ENCODE measurements around the gene ZNF460. TPM values are rescaled to one million over a fixed set of nuclear protein-coding genes. Genes with fewer than 3 reads are reported as not detected.

Gene ZNF460
- total and polyA plus RNA-seq, 10 of the 15 experiments (the other 5 are each of a cell fraction or from before 2014, with no cell fraction given): 0.15 to 43.0 (median 8.7) TPM

GRCh38 chr19:57240311-57241090 is 39.8 kb upstream of the ZNF460 start, which contains the start of gene ZNF805:
TSS of gene ZNF805 (plus strand) at chr19:57240632. CDS start at chr19:57240892, 260 bp downstream.
- Histone ChIP-seq H3K4me1 (ENCODE audit: control insufficient read depth, insufficient read depth, low read length) (peaks cover 9% of the 10 kb centered on the region), H3K4me3 (peak within 1 kb of the TSS; percentile 83), H3K9ac (ENCODE audit: control insufficient read depth, insufficient read depth, low read length) (peak within 1 kb of the TSS; percentile 81), H3K27ac (ENCODE audit: control insufficient read depth, insufficient read depth) (peak within 1 kb of the TSS; percentile 73), H3K27me3 (replicated peaks in 1 of 2; ENCODE audit: control insufficient read depth in 2 of 2, insufficient read depth in 2 of 2, low read length in 1 of 2) (no peaks in the 10 kb centered on the region), H4K20me1 (ENCODE audit: control insufficient read depth, insufficient read depth) (no peaks in the 10 kb centered on the region), H2AFZ (ENCODE audit: control insufficient read depth, low read depth, low read length) (peak within 1 kb of the TSS; percentile 95), H3K79me2 (ENCODE audit: control insufficient read depth, insufficient read depth, low read length) (peaks cover 28% of the 10 kb centered on the region), H3K36me3 (ENCODE audit: control insufficient read depth in 2 of 2, insufficient read depth in 2 of 2, low read length in 1 of 2) (peaks cover 2% of the 10 kb centered on the region in 2 experiments; a peak in 3 of 4 replicates), H3K4me2 (ENCODE audit: control insufficient read depth, insufficient read depth) (peak within 1 kb of the TSS; percentile 98), H3K9me3 (replicated peaks; ENCODE audit: control insufficient read depth, insufficient read depth, low read length) (no peaks in the 10 kb centered on the region)
- peak; percentile 97 for ATAC-seq
- RAD21 ChIA-PET (ENCODE audit: unreplicated experiment): no interaction called here
- POLR2A ChIA-PET: no interaction called here
- intact Hi-C loops (cut with micrococcal nuclease; ENCODE audit: unreplicated experiment) (loop anchor here (1.0 kb wide), 2 partner anchors 40 to 80 kb away; partner anchors contain the start of genes ZNF460 and ZNF543), in situ Hi-C loops (cut with MboI) (no loop called here)
- 1% methylated on average over 61 of the region's 61 CpGs for WGBS (ENCODE audit: insufficient coverage, insufficient replicate concordance, low lambda C conversion rate, missing lambda C conversion rate)
- peak; percentile 74 for DNase-seq (ENCODE audit: low read depth, low spot score)
- TSS peak; percentile 73 for BruUV-seq (replicated peaks)
- CTCF ChIA-PET: no interaction called here
- peak; percentile 96 for FAIRE-seq
- SMC1A ChIA-PET (ENCODE audit: uncharacterized antibody, unreplicated experiment): no interaction called here
- TF ChIP-seq, protein P1, sequence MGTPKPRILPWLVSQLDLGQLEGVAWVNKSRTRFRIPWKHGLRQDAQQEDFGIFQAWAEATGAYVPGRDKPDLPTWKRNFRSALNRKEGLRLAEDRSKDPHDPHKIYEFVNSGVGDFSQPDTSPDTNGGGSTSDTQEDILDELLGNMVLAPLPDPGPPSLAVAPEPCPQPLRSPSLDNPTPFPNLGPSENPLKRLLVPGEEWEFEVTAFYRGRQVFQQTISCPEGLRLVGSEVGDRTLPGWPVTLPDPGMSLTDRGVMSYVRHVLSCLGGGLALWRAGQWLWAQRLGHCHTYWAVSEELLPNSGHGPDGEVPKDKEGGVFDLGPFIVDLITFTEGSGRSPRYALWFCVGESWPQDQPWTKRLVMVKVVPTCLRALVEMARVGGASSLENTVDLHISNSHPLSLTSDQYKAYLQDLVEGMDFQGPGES (IDR thresholded peaks at IDR 0.05): peak; percentile 21; the same call in 1 of the 2 replicates
- peak; percentile 69 for TF ChIP-seq SREBF1 (IDR thresholded peaks at IDR 0.05; ENCODE audit: low read length)
- TF ChIP-seq SPI1 (IDR thresholded peaks at IDR 0.05; ENCODE audit: borderline replicate concordance, insufficient read depth, low read depth, low read length): no peak
- TF ChIP-seq RUNX3 (IDR thresholded peaks at IDR 0.05; ENCODE audit: low read length): peak; percentile 56
- no peak for TF ChIP-seq CHD4 (IDR thresholded peaks at IDR 0.05)
- no peak for TF ChIP-seq ZNF592 (IDR thresholded peaks at IDR 0.05)
- peak; percentile 39; the same call in 1 of the 2 replicates for TF ChIP-seq TCF12 (IDR thresholded peaks at IDR 0.05; ENCODE audit: low read depth, low read length)
- no peak for TF ChIP-seq KDM1A (IDR thresholded peaks at IDR 0.05; ENCODE audit: borderline replicate concordance)
- peak; percentile 45; the same call in 1 of the 2 replicates for TF ChIP-seq GATAD2B (conservative IDR thresholded peaks at IDR 0.05; ENCODE audit: low read depth)
- peak; percentile 12; the same call in 1 of the 2 replicates for TF ChIP-seq BACH1 (IDR thresholded peaks at IDR 0.05; ENCODE audit: borderline replicate concordance)
- TF ChIP-seq SRF (IDR thresholded peaks at IDR 0.05; ENCODE audit: low read depth in 2 of 2, low read length in 2 of 2): peak; percentile 32 to 86; a peak in 3 of 4 replicates
- TF ChIP-seq CREM (IDR thresholded peaks at IDR 0.05; ENCODE audit: low read depth): peak; percentile 99
- peak; percentile 95 for TF ChIP-seq IKZF1 (conservative IDR thresholded peaks at IDR 0.05)
- TF ChIP-seq MYC (IDR thresholded peaks at IDR 0.05; ENCODE audit: insufficient read depth, insufficient read length, insufficient replicate concordance, low read length, severe bottlenecking): peak; percentile 63
- TF ChIP-seq HCFC1 (IDR thresholded peaks at IDR 0.05; ENCODE audit: low read length): peak; percentile 93
- 0 out of 2 replicates have a peak, but pooled peaks have one; percentile 22 for TF ChIP-seq STAT1 (conservative IDR thresholded peaks at IDR 0.05)
- TF ChIP-seq SMAD5 (IDR thresholded peaks at IDR 0.05; ENCODE audit: low read depth): peak; percentile 85
- peak; percentile 80 for TF ChIP-seq SP1 (IDR thresholded peaks at IDR 0.05; ENCODE audit: low read depth, low read length)
- TF ChIP-seq NR2C1 (IDR thresholded peaks at IDR 0.05): peak; percentile 67
- no peak for TF ChIP-seq ZNF274 (IDR thresholded peaks at IDR 0.05; ENCODE audit: insufficient read depth, insufficient read length)
- peak; percentile 66 for TF ChIP-seq KLF5 (IDR thresholded peaks at IDR 0.05; ENCODE audit: partially characterized antibody)
